NCI-H82 (cell line): ENCODE measurements around the gene PHC1.

ENCODE experiments used
- DNase-seq: peaks from one replicate; lab custom pipeline; 2025; lab: John Stamatoyannopoulos, UW

Gene PHC1

GRCh38 chr12:8950221-8950527, 35.9 kb downstream of the PHC1 start:
- DNase-seq: no peak

- no peak for DNase-seq
These were observed 36.6 kb downstream of the PHC1 start for GRCh38 chr12:8950702-8951478.

- no peak for DNase-seq
These were observed 37.4 kb downstream of the PHC1 start for GRCh38 chr12:8951744-8952143.

- no peak for DNase-seq
These were observed 39.6 kb downstream of the PHC1 start for GRCh38 chr12:8953773-8954402.

GRCh38 chr12:8956073-8956472, 41.8 kb downstream of the PHC1 start:
- no peak for DNase-seq

- no peak for DNase-seq
These were observed 42.5 kb downstream of the PHC1 start for GRCh38 chr12:8956772-8957171.

GRCh38 chr12:8957561-8957960, 43.3 kb downstream of the PHC1 start:
- DNase-seq: no peak

GRCh38 chr12:8958066-8958465, 43.8 kb downstream of the PHC1 start:
- DNase-seq: no peak

- no peak for DNase-seq
These were observed 45.9 kb downstream of the PHC1 start for GRCh38 chr12:8960176-8960575.

- DNase-seq: no peak
These were observed 54.5 kb downstream of the PHC1 start for GRCh38 chr12:8968761-8969160.

GRCh38 chr12:8969861-8970411, 55.6 kb downstream of the PHC1 start:
- no peak for DNase-seq

- DNase-seq: no peak
These were observed 56.1 kb downstream of the PHC1 start for GRCh38 chr12:8970432-8970831.

GRCh38 chr12:8980137-8980536, 65.8 kb downstream of the PHC1 start:
- DNase-seq: no peak

- DNase-seq: no peak
These were observed 71.0 kb downstream of the PHC1 start for GRCh38 chr12:8985213-8985754.

GRCh38 chr12:8987163-8987562, 72.9 kb downstream of the PHC1 start:
- DNase-seq: peak; percentile 96

GRCh38 chr12:8987685-8988084, 73.4 kb downstream of the PHC1 start:
- no peak for DNase-seq

GRCh38 chr12:8989413-8989812, 75.1 kb downstream of the PHC1 start, which contains the start of gene KLRG1:
Gene KLRG1 (plus strand): TSS chr12:8989546. CDS start chr12:8989636, 90 bp downstream.
- DNase-seq: no peak
